Heart left ventricle (tissue), 13 donors: Measurements from ENCODE around the gene SLC31A1.

ENCODE experiments used
- CTCF ChIP-seq, 12 donors: fragments of 200-600 bp; sonication (generic) in 4 of 12; IDR thresholded peaks; one replicate each; pipeline versions ENCODE4 v1.5.0 to v1.8.0; 2018 to 2022; ENCODE audit warnings: antibody characterized with exemption in 12 of 12, mild to moderate bottlenecking in 5 of 12
- POLR2A ChIP-seq, 2 donors: fragments of 450-650 bp; IDR thresholded peaks; one replicate each; pipeline ENCODE4 v1.6.1; 2017; ENCODE audit warnings: antibody characterized with exemption in 2 of 2, mild to moderate bottlenecking in 2 of 2, moderate library complexity in 2 of 2
- donor health status: ischemic (EF 13 %, LVEDD 7.1; RV severe dilation, severe dysfunction).
- donor health status: DM: no; HTN: yes; CAD: no.
- donor health status: DM: no; HTN: no; CAD: no.
- donor health status: ischemic (EF 25% LVEDD 6.9; RV normal size, moderate dysfunction).
- donor health status: ischemic (EF 25% LVEDD 5.7; RV mildly dilated, moderate dysfunction).
- donor health status: ischemic (EF 35%, LVEDD 5.7; RV mildly dilated, moderate dysfunction).
- donor health status: nonischemic (EF 11% LVEDD 7.7; RV severe dilation, severe dysfunction).
- donor health status: DM: yes; HTN: yes; CAD: no.
- donor health status: PGD.
- donor health status: ischemic (EF 29% LVEDD 5.4; RV normal size, mild dysfunction).
- donor health status: nonischemic (EF 23%, LVEDD 6.1; RV moderate dilation, normal function).

- TF ChIP-seq CTCF (IDR thresholded peaks at IDR 0.05) (no peak), POLR2A (IDR thresholded peaks at IDR 0.05) (no peak)
Measured at GRCh38 chr9:113302792-113303418, 81.6 kb downstream of the SLC31A1 start, which contains the start of gene RNF183.
